ENCODE data around the gene MVK.

- TF ChIP-seq CTCF (IDR thresholded peaks at IDR 0.05) (no peak), POLR2A (IDR thresholded peaks at IDR 0.05) (no peak)
These were observed 24.8 kb downstream of the MVK start for GRCh38 chr12:109598428-109598854.

All from body of pancreas (tissue), 4 donors.